HG02678 (cell line): ENCODE results near the gene AVPR1B.

Source experiments
- ATAC-seq: cut with Tn5 transposase; IDR thresholded peaks from one replicate; pipeline ENCODE4 v1.9.1; 2021; ENCODE audit warnings: mild to moderate bottlenecking, moderate library complexity; ENCODE audit not compliant: unreplicated experiment

AVPR1B gene, protein sequence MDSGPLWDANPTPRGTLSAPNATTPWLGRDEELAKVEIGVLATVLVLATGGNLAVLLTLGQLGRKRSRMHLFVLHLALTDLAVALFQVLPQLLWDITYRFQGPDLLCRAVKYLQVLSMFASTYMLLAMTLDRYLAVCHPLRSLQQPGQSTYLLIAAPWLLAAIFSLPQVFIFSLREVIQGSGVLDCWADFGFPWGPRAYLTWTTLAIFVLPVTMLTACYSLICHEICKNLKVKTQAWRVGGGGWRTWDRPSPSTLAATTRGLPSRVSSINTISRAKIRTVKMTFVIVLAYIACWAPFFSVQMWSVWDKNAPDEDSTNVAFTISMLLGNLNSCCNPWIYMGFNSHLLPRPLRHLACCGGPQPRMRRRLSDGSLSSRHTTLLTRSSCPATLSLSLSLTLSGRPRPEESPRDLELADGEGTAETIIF

DNA sequence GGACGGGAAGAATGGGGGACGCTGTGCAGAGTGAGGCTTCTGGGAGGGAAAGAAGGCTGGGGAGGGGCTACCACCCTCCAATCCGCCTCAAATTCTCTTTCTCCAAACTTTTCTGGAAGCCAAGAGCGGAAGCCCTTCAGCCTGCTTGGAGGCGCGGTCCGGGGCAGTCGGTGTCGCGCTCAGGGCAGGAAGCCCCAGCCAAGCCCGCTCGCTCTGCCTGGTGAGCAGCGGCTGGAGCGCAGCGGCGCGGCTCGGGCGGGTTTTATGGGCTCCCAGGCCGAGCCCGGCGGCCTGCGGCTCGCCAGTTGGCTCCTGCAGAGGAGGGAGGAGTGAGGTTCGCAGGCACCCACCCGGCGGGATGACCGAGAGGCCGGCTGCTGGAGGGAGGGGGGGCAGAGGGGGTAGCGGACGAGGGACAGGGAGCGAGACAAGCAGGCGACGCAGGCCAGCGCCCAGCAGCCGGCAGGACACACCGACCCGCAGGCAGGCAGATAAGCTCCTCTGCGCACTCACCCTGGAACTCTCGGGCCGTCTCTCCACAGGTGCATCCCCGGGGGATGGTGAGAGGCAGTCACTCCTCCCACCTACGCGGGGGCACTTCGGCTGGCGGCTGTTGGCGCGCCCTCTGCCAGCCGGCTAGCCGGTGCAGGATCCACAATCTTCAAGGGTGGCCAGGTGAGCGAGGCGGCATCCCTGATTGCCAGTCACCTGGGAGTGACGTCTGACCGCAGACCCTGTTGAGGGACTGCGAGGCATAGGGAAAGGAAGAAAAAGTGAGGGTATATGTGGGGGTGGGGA is at the start of gene AVPR1B:
AVPR1B (minus strand) TSS at position 238 of the 798 bp plus-strand sequence. CDS start 498 bp downstream, outside the sequence.
- ATAC-seq: no peak

DNA sequence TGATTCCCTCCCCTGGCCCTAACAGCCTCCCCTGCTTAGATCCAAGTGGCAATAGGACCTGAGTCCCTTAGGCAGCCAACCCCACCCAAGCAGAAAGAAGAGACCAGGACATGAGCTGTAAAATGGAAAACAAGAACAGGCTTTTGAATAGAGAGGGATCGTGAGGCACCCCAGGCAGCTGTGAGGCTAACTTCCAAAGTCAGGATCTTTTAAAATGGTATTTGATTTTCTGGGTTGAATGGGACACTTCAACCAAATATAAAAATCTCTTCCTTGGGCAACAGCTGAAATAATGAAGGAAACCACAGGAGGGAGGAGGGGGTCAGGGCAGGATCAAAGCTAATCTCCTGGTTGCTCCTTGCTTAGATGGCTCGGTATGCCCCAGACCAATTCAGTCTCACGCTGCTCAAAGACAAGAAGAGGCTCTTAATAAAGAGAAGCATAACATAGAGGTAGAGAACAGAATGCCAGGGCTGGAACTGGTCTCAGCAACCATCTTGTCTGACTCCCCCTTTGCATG is 28.6 kb upstream of the AVPR1B start:
- ATAC-seq: no peak

DNA sequence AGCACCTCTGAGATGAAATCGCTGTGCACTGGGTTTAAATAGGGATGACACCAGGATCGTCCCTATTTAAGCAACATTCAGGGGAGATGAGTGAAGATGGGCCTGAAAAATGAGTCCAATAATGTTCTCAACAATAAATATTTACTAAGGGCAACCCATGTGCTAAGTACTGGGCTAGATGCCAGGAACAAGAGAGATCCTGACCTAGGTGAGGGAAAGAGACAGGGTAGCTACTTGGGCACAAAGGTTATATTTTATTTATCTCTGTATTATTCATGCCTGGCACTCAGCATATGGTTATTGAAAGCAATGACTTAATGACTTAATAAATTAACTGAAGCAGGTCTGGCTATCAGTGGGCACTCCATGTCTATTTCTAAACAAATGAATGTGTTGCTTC is 27.4 kb upstream of the AVPR1B start:
- no peak for ATAC-seq

DNA sequence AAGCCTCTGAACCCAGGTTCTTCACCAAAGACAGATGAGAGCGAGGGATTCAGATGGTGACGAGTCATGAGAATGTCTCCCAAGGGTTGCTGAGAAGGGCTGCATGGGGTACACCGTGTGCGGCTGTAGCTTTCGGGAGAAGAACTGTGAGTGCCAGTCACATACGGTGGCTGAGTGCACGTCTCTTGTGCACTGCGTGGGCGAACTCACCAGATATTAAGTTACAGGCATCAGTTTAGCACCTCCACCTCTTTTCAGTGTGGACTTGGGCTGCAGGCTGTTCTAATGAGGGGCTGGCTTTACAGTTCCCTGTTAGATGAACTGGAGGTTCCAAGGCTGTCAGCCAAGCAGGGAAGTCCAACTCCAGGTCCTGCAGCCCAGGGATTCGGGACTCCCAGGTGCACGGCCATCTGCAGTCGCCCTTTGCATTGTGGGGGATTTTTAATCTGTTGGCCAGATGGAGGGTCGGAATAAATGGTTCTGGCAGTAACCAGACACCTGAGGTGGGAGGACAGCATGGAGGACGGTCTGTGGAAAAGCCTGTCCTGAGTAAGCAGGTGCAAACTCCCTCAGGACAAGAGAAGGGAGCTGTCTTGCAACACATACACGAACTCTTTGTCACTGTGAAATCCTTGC is 26.5 kb upstream of the AVPR1B start:
- ATAC-seq: no peak

DNA sequence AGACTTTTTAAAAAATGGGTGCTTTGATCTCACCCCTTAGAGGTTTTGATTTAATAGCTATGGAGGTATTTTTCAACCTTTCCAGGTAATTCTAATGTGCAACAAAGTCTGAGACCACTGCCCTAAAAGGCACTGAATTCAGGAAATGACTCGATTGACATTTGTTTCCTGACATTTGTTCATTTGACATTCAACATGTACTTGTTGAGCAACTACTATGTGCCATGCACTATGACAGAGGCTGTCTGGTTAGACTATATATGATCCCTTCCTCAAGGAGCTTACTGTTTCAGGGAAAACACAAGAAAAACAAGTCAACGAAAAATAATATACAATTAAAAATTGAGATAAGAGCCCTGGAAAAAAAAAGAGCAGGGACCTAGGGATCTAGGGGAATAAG is 25.6 kb upstream of the AVPR1B start:
- ATAC-seq: no peak

DNA sequence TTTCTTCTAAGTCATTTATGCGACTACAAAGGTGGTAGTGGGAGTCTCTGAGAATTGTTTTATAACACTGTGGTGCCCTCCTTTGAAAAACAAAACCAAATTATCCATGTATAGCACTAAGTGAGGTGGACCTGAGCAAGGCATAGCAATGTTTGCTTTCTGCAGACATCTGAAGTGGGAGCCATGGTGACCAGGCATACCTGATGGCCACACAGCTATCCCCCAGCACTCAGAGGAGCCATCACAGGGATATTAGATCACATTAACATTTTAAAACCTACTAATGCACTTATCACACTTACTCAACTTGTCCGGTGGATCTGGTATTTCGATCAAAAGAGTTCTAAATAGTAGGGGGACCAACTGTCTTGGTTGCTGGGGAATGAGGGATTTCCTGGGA is 24.8 kb upstream of the AVPR1B start:
- no peak for ATAC-seq

DNA sequence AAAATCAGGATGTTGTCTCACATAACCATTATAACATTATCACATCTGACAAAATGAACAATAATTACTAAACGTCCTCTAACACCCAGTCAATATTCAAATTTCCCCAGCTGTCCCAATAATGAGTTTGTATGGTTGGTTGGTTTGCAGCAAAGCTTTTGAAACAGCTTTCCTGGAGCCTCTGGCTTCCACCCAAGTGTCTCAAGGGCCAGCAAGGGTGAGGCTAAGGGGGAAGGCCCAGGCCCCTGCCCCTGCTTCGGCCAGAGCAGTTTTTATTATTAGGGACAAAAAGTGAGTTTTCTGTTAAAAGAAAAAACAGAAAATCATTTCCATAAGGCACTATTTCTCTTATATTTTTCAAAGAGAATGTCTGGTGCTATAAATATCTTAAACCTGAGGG is 19.1 kb upstream of the AVPR1B start:
- no peak for ATAC-seq

DNA sequence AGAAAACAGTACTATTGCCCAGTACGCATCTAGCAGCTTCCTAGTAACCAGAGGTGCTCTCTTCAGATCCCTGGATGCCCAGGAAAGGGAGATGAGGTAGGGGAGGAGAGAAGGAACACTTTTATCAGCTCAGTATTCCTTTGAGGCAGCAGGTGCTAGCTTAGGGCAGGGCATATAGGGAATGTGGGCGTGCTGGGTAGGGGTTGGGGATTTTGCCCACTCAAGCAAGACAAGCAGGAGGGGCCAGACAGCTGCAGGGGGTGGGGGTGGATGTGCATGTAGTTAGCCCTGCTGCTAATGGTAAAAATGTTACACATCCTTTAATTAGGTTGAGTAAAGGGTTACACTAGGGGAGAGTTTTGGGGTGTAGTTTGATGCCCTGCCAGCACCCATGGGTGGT is 18.1 kb upstream of the AVPR1B start:
- no peak for ATAC-seq

DNA sequence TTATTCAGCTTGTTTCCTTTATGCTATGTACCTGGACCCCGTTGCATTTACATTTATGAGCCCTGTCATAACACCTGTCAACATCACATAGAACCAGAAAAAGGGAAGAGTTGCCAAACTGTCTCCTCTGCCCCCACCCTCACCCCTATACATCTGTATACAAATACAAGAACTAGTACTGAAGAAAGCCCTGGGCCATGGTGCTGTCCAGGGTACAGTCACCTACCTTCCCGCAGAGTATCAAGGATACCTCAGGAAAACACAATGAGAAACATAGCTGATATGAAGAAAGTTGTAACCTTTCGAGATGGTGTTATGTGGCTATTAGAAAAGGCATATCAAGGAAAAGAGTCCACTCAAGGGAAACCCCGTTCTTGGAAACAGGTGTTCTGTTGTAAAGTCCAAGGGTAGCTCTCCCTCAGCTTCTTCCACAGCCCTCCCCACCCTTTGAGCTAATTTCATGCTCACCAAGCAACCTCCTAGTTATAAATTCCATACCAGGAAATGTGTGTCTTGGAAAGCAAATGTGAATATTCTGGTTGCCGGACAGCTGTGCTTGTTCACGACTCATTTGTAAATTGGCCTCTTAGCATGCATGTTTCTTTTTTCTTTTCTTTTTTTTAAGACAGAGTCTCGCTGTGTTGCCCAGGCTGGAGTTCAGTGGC is 16.7 kb upstream of the AVPR1B start:
- no peak for ATAC-seq

DNA sequence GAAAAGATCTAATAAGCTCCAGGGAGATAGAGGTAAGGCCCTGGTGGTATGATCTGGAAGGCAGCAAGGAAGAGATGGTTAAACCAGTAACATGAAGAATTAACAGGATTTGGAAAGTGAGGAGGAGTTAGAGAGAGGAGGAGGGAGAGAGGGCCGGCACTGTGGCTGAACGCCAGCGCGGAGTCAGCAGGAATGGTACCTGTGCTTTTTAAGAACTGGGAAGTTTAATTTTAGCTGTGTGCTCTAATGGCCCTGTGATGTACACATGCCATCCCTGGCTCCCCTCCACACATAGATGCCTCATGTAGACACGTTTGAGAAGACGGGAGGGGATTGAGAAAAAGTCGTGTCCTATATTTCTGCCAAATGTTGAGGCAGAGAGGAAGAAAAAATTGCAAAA is 13.8 kb upstream of the AVPR1B start:
- no peak for ATAC-seq

DNA sequence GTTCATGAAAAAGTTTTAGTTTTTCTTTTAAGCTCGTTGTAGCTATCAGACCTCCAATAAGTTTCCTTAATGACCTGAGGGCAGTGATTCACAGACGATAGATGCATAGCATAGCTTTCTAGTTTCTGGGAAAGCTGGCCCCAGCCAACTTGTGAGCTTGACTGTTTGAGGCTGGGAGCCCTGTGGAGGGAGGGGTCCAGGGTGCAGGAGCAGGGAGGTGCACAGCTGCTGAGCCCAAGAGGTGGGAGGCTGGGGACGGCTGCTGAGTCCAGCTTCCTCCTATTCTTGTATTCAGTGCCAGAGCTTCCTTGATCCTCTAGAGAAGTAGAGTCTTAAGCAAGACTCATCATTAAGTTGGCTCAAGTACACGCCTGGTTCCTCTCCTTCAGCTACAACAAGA is 11.0 kb upstream of the AVPR1B start:
- ATAC-seq: no peak

DNA sequence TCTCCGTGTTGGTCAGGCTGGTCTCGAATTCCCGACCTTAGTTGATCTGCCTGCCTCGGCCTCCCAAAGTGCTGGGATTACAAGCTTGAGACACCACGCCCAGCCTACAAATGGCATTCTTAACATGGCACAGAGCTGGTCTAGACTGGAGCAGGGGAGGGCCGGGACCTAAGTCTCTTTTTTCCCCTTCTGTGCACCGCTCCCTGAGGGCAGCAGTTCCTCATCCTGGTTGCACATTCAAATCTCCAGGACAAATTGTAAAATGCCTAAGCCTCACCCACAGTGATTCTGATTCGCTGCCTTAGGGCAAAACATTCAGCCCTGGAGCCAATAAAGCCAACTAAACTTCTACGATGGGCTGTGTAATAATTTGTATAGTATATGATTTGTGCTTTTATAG is 10.1 kb upstream of the AVPR1B start:
- no peak for ATAC-seq

DNA sequence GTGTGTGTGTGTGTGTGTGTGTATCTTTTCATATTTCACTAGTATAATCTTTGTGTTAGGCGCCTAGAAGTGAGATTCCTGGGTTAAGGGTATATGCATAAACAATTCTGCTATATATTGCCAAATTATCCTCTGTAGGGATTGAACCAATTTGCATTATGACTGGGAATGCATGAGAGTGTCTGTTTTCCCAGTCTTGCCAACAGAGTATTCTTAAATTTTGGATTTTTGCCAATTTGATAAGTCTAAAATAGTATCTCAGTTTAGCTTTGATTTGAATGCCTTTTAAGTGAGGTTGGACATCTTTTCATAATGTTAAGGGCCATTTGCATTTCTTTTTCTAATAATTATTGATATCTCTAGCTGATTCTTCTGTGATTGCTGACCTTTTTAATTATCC is 8.2 kb upstream of the AVPR1B start:
- ATAC-seq: no peak

DNA sequence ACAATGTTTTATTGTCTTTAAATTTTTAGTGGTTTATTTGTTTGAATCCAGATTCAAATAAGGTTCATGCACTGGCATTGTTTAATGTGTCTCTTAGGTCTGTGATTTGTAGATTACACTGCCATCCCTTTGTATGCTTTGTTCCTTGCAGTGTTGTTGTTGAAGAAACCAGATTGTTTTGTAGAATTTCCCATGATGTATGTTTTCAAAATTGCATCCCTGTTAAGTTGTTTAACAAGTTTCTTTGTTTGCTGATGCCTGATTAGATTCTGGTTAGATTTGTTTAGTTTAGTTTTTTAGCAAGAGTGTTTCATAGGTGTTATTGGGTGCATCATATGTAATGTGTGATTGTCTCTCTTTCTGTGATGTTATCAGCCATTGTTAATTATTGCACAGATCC is 5.5 kb upstream of the AVPR1B start:
- no peak for ATAC-seq

DNA sequence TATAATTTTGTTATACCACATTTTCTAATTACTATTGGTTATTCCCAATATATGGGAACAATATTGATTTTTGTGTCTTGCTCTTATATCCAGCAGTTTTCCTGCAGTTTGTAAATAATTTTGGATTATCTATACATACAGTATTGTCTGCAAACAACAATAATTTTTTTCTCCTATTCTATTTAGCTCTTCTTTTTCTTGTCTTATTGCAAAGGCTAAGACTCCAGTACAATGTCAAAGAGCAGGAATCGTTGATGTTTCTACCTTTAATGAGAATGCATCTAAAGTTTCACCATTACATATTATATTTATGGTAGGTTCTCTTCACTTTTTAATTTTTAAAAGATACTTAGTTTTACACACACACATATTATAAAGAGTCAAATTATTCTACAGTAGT is 4.1 kb upstream of the AVPR1B start:
- no peak for ATAC-seq

DNA sequence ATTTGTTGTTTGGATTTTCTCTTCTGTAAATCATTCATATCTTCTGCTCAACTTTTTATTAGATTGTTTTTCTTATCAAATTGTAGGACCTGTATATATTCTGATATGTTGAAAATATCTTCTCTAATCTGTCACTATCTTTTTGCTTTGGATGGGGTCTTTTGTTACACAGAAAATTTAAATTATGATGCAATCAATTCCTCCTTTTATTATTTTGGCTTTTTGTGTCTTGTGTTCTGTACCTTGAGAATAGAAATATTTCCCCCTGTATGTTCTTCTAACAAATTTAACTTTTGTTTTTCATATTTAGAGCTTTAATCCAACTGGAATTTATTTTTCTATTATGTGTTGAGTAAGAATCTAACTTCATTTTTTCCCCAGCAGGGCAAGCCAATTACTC is 3.2 kb upstream of the AVPR1B start:
- no peak for ATAC-seq

DNA sequence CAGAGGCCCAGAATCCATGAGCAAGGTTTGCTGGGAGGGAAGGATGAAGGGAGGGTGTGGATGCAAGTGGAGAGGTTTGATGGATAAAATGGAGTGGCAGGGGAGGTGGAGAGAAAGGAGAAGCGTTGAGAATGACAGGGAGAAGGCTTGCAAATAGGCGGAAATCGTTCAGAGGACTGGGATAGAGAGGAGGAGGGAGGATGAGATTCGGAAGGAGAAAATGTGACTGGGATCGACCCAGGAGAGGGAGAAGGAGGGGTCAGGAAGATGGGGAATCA is 376 bp downstream of the AVPR1B start:
- ATAC-seq: no peak

DNA sequence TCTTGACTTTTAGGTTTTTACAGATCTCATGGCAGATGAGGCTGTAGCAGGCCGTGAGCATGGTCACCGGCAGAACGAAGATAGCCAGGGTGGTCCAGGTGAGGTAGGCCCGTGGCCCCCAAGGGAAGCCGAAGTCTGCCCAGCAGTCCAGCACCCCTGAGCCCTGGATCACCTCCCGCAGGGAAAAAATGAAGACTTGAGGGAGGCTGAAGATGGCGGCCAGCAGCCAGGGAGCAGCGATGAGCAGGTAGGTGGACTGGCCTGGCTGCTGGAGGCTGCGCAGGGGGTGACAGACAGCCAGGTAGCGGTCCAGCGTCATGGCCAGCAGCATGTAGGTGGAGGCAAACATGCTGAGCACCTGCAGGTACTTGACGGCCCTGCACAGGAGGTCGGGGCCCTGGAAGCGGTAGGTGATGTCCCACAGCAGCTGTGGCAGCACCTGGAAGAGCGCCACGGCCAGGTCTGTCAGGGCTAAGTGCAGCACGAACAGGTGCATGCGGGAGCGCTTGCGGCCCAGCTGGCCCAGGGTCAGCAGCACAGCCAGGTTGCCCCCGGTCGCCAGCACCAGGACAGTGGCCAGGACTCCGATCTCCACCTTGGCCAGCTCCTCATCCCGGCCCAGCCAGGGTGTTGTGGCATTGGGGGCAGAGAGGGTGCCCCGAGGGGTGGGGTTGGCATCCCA is 856 bp downstream of the AVPR1B start:
- no peak for ATAC-seq

DNA sequence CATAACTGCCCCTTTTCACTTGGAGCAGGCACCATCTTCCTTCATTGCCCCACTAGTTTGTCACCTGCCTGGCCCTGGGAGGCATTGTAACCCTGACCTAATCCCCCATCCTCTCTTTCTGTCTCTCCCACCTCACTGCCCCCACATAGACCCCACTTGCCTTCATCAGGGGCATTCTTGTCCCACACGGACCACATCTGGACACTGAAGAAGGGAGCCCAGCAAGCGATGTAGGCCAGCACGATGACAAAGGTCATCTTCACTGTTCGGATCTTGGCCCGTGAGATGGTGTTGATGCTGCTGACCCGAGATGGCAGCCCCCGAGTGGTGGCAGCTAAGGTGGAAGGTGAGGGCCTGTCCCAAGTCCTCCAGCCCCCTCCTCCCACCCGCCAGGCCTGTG is 1.4 kb downstream of the AVPR1B start:
- ATAC-seq: no peak

DNA sequence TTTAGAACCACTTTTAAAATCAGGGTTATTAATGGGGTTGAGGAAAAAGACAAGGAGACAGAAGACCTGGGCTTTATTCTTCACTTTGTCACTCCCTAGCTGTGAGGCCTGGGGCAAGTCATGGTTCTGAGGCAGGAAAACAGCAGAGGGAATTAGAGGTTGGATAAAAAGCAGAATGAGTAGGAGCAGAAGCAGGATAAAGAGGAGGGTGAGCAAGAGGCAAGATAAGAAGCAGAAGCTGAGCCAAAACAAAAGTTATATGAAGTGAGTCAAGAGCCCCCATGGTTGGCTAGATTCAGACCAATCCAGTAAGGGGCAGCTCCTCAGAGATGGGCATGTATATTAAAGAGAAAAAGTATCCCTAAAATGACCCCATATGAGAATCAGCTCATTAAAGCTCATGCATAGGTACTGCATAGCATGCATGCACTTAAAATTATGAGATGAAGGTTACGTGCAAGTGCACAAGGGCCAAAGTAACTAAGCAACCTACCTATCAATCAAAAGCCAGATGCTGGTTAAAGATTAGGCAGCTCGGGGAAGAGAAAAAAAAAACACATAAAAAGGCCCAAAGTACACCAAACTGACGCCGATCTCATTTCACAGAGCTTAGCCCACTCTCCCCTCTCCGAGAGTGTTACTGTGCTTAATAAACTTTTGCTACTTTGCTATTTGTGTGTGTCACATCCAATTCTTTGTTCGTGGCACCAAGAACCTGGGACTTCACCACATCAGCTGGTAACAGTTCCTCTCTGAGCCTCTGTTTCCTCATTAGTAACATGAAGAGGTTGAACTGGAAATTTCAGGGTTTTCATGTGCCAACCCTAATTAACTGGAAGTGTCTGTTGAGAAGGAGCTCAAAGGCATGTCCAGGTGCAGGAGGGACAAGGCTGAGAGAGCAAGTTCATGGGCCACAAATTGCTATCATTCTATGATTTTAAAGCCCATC is 2.2 kb downstream of the AVPR1B start:
- ATAC-seq: no peak
